Endodermal cell (in vitro differentiated cells): ENCODE results near the gene KAZN. TPM values are rescaled to one million over a fixed set of nuclear protein-coding genes. Genes with fewer than 3 reads are reported as not detected.
A peak's percentile ranks its signal among the peaks of the same experiment; 100 is the strongest.

Experiments
- DNase-seq: peaks from one replicate; pipeline ENCODE4 v3.0.0-alpha.2; 2017
- H3K27ac ChIP-seq: 2 replicates; pipeline ENCODE4 v1.5.1; 2013; ENCODE audit warnings: mild to moderate bottlenecking, low read depth, low read length, moderate library complexity
- H3K27me3 ChIP-seq: 2 replicates; pipeline ENCODE4 v1.6.1; 2013; ENCODE audit warnings: mild to moderate bottlenecking, low read length, moderate library complexity; ENCODE audit not compliant: insufficient read depth, control insufficient read depth, poor library complexity, severe bottlenecking
- H3K36me3 ChIP-seq: 2 replicates; pipeline ENCODE4 v1.7.0; 2013; ENCODE audit warnings: mild to moderate bottlenecking, low read length, moderate library complexity; ENCODE audit not compliant: control insufficient read depth, insufficient read depth
- H3K4me1 ChIP-seq: one replicate; pipeline ENCODE4 v1.7.0; 2013; ENCODE audit warnings: low read length; ENCODE audit not compliant: control insufficient read depth, insufficient read depth
- H3K4me3 ChIP-seq: 2 replicates; pipeline ENCODE4 v1.5.1; 2013; ENCODE audit warnings: mild to moderate bottlenecking, low read length, moderate library complexity
- H3K9ac ChIP-seq: 2 replicates; pipeline ENCODE4 v1.6.1; 2013; ENCODE audit warnings: mild to moderate bottlenecking, low read length, moderate library complexity; ENCODE audit not compliant: poor library complexity, severe bottlenecking; ENCODE audit errors: extremely low read depth
- H3K9me3 ChIP-seq: 2 replicates; pipeline ENCODE4 v1.6.1; 2013; ENCODE audit warnings: mild to moderate bottlenecking, low read length, moderate library complexity; ENCODE audit not compliant: control insufficient read depth
- H3K27ac Mint-ChIP-seq: 2 replicates; pipeline ENCODE4 v1.8.0; 2020; ENCODE audit warnings: mixed read lengths
- H3K27me3 Mint-ChIP-seq: 2 replicates; pipeline ENCODE4 v1.8.0; 2021; ENCODE audit warnings: mild to moderate bottlenecking, mixed read lengths; ENCODE audit not compliant: insufficient read depth
- H3K36me3 Mint-ChIP-seq: 2 replicates; pipeline ENCODE4 v1.8.0; 2020; ENCODE audit warnings: low read depth, mixed read lengths
- H3K4me1 Mint-ChIP-seq: 2 replicates; pipeline ENCODE4 v1.8.0; 2020; ENCODE audit warnings: mixed read lengths
- H3K4me3 Mint-ChIP-seq: 2 replicates; pipeline ENCODE4 v1.8.0; 2020; ENCODE audit warnings: mild to moderate bottlenecking, moderate library complexity, mixed read lengths
- H3K9me3 Mint-ChIP-seq: 2 replicates; pipeline ENCODE4 v1.8.0; 2020; ENCODE audit warnings: mild to moderate bottlenecking, mixed read lengths
- CTCF ChIP-seq: fragments of 200-600 bp; sonication (generic); conservative IDR thresholded peaks from 2 replicates; pipeline ENCODE4 v1.5.0; 2021; ENCODE audit warnings: antibody characterized with exemption, mild to moderate bottlenecking
- WGBS, 2 experiments: methylation state at CpG; one replicate each; pipeline versions ENCODE4 v1.1.5 to v1.1.7; 2013; ENCODE audit warnings: missing lambda C conversion rate in 2 of 2, mixed read lengths in 1 of 2; ENCODE audit not compliant: insufficient coverage in 1 of 2, insufficient read length in 1 of 2; 5-methylcytosine and 5-hydroxymethylcytosine counted together
- total RNA-seq, 2 donors: library from RNA; stranded (reverse); fragmentation: NEBNext Ultra II Directional in 1 of 2; extraction: Animal tissue kit (Norgen Biotek cat#: 25700) in 1 of 2; gene quantifications; 2 replicates in 1 of 2; 3 replicates in 1 of 2; pipeline ENCODE4 v1.2.1, GENCODE V29; 2021

The KAZN gene
- total RNA-seq, 2 donors from 2014 or later, result 12.4 to 13.9 TPM

- H3K9me3 ChIP-seq, result peaks cover 11% of the 10 kb centered on the region
- no peaks in the 10 kb centered on the region for H3K27me3 ChIP-seq
- 95% methylated on average over 6 of the region's 7 CpGs for WGBS, 2 experiments
- no peak overlapping the region for H3K9ac ChIP-seq
- H3K4me1 Mint-ChIP-seq, result peaks cover 35% of the 10 kb centered on the region
- H3K27ac ChIP-seq, result no peak overlapping the region
- no peaks in the 10 kb centered on the region for H3K27me3 Mint-ChIP-seq
- no peak for DNase-seq
- H3K36me3 ChIP-seq, result no peaks in the 10 kb centered on the region
- peaks cover 5% of the 10 kb centered on the region for H3K9me3 Mint-ChIP-seq
- H3K36me3 Mint-ChIP-seq, result no peaks in the 10 kb centered on the region
- H3K27ac Mint-ChIP-seq, result no peak overlapping the region
- no peak overlapping the region for H3K4me3 Mint-ChIP-seq
- no peak overlapping the region for H3K4me3 ChIP-seq
- peaks cover 3% of the 10 kb centered on the region for H3K4me1 ChIP-seq
- no peak for TF ChIP-seq CTCF
Measured at GRCh38 chr1:14624941-14625340, 26.5 kb downstream of the KAZN start.

GRCh38 chr1:14625572-14625971 is 27.1 kb downstream of the KAZN start:
- H3K36me3 Mint-ChIP-seq, result no peaks in the 10 kb centered on the region
- Histone ChIP-seq H3K9ac (no peak overlapping the region), H3K4me1 (peaks cover 3% of the 10 kb centered on the region), H3K36me3 (no peaks in the 10 kb centered on the region), H3K4me3 (no peak overlapping the region), H3K27ac (peak overlapping the region; percentile 78), H3K27me3 (no peaks in the 10 kb centered on the region), H3K9me3 (peaks cover 11% of the 10 kb centered on the region)
- peaks cover 35% of the 10 kb centered on the region for H3K4me1 Mint-ChIP-seq
- no peaks in the 10 kb centered on the region for H3K27me3 Mint-ChIP-seq
- H3K27ac Mint-ChIP-seq, result no peak overlapping the region
- DNase-seq, result no peak
- TF ChIP-seq CTCF, result no peak
- WGBS, 2 experiments, result 86 to 89% methylated on average over 5 to 11 of the region's 11 CpGs
- peaks cover 5% of the 10 kb centered on the region for H3K9me3 Mint-ChIP-seq
- H3K4me3 Mint-ChIP-seq, result no peak overlapping the region

- 84 to 86% methylated on average over 4 to 5 of the region's 5 CpGs for WGBS, 2 experiments
- Histone ChIP-seq H3K27me3 (no peaks in the 10 kb centered on the region), H3K4me3 (no peak overlapping the region), H3K9me3 (peaks cover 11% of the 10 kb centered on the region), H3K4me1 (peaks cover 3% of the 10 kb centered on the region), H3K9ac (no peak overlapping the region), H3K36me3 (no peaks in the 10 kb centered on the region), H3K27ac (peak overlapping the region; percentile 78)
- DNase-seq, result no peak
- Mint-ChIP-seq H3K27me3 (no peaks in the 10 kb centered on the region), H3K36me3 (no peaks in the 10 kb centered on the region), H3K4me1 (peaks cover 35% of the 10 kb centered on the region), H3K9me3 (peaks cover 5% of the 10 kb centered on the region), H3K4me3 (no peak overlapping the region), H3K27ac (no peak overlapping the region)
- no peak for TF ChIP-seq CTCF
Measured at GRCh38 chr1:14625996-14626395, 27.5 kb downstream of the KAZN start.
